KMS-11 (cell line): ENCODE data around the gene SLC10A7.

ENCODE experiments used
- H2AFZ ChIP-seq: fragments of 200-600 bp; sonication (generic); 2 replicates; pipeline ENCODE4 v1.6.1; 2016; ENCODE audit warnings: antibody characterized with exemption, mixed run types, low read depth
- H3K27ac ChIP-seq: fragments of 200-600 bp; sonication (generic); 2 replicates; pipeline ENCODE4 v1.6.1; 2016; ENCODE audit warnings: mild to moderate bottlenecking, mixed run types
- H3K27me3 ChIP-seq: fragments of 200-600 bp; sonication (generic); 2 replicates; pipeline ENCODE4 v1.6.1; 2017; ENCODE audit warnings: mild to moderate bottlenecking, low read depth, mixed run types, moderate library complexity; ENCODE audit not compliant: insufficient read depth
- H3K36me3 ChIP-seq: fragments of 200-600 bp; sonication (generic); 2 replicates; pipeline ENCODE4 v1.6.1; 2017; ENCODE audit warnings: mild to moderate bottlenecking, mixed run types; ENCODE audit not compliant: insufficient read depth
- H3K4me1 ChIP-seq: fragments of 200-600 bp; sonication (generic); 2 replicates; pipeline ENCODE4 v1.6.1; 2016; ENCODE audit warnings: mild to moderate bottlenecking, low read depth, mixed run types; ENCODE audit not compliant: poor library complexity, severe bottlenecking
- H3K4me2 ChIP-seq: fragments of 200-600 bp; sonication (generic); 2 replicates; pipeline ENCODE4 v1.7.0; 2016; ENCODE audit warnings: mild to moderate bottlenecking, mixed run types
- H3K4me3 ChIP-seq: fragments of 200-600 bp; sonication (generic); IDR thresholded peaks from 2 replicates; pipeline ENCODE4 v1.6.1; 2017; ENCODE audit warnings: low read depth, low read length, mixed read lengths; ENCODE audit not compliant: insufficient read depth
- H3K79me2 ChIP-seq: fragments of 200-600 bp; sonication (generic); 2 replicates; pipeline ENCODE4 v1.6.1; 2016; ENCODE audit warnings: low read depth, mixed run types; ENCODE audit not compliant: insufficient read depth
- H3K9ac ChIP-seq: fragments of 200-600 bp; sonication (generic); 2 replicates; pipeline ENCODE4 v1.6.1; 2016; ENCODE audit warnings: mild to moderate bottlenecking, mixed run types
- H4K20me1 ChIP-seq: fragments of 200-600 bp; sonication (generic); 2 replicates; pipeline ENCODE4 v1.6.1; 2016; ENCODE audit warnings: mild to moderate bottlenecking, mixed run types; ENCODE audit not compliant: insufficient read depth
- TF ChIP-seq, protein P1 (sequence below): fragments of 200-600 bp; sonication (generic); conservative IDR thresholded peaks from 2 replicates; pipeline ENCODE4 v1.6.1; 2017; ENCODE audit warnings: low read depth, mild to moderate bottlenecking, antibody characterized with exemption, low read length, moderate library complexity, mixed read lengths

Gene SLC10A7

GRCh38 chr4:146291313-146291712, 230.4 kb downstream of the SLC10A7 start:
- TF ChIP-seq, protein P1, sequence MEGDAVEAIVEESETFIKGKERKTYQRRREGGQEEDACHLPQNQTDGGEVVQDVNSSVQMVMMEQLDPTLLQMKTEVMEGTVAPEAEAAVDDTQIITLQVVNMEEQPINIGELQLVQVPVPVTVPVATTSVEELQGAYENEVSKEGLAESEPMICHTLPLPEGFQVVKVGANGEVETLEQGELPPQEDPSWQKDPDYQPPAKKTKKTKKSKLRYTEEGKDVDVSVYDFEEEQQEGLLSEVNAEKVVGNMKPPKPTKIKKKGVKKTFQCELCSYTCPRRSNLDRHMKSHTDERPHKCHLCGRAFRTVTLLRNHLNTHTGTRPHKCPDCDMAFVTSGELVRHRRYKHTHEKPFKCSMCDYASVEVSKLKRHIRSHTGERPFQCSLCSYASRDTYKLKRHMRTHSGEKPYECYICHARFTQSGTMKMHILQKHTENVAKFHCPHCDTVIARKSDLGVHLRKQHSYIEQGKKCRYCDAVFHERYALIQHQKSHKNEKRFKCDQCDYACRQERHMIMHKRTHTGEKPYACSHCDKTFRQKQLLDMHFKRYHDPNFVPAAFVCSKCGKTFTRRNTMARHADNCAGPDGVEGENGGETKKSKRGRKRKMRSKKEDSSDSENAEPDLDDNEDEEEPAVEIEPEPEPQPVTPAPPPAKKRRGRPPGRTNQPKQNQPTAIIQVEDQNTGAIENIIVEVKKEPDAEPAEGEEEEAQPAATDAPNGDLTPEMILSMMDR = no peak
- Histone ChIP-seq H3K27ac (no peak overlapping the region), H3K4me1 (no peaks in the 10 kb centered on the region), H4K20me1 (no peaks in the 10 kb centered on the region), H3K79me2 (no peaks in the 10 kb centered on the region), H3K4me3 (no peak overlapping the region), H3K9ac (no peak overlapping the region), H3K36me3 (no peaks in the 10 kb centered on the region), H3K27me3 (no peaks in the 10 kb centered on the region), H2AFZ (no peak overlapping the region), H3K4me2 (no peak overlapping the region)

GRCh38 chr4:146288193-146288592, 233.5 kb downstream of the SLC10A7 start:
- no peaks in the 10 kb centered on the region for H3K36me3 ChIP-seq
- H3K27me3 ChIP-seq = no peaks in the 10 kb centered on the region
- H2AFZ ChIP-seq = no peak overlapping the region
- H3K4me3 ChIP-seq = no peak overlapping the region
- no peak overlapping the region for H3K27ac ChIP-seq
- no peak overlapping the region for H3K9ac ChIP-seq
- H4K20me1 ChIP-seq = no peaks in the 10 kb centered on the region
- H3K4me2 ChIP-seq = no peak overlapping the region
- TF ChIP-seq, protein P1 = no peak
- H3K4me1 ChIP-seq = no peaks in the 10 kb centered on the region
- no peaks in the 10 kb centered on the region for H3K79me2 ChIP-seq

DNA sequence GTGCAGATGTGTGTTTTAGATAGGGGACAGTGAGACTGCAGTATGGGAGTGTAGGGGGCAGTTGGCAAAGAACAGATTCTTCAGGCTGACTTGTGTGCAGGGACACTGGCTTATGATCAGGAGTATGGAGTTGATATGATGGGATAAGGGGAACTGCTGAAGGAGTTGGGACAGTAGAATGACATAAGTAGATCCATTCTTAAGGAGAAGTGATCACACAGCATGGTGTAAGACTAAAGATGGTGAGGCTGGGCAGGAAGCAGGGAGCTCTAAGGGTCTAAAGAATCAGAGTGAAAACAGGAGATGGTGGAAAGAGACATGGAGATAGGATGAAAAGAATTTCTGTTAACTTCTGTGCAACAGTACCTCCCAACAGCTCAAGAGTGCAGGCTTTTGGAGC, 236.7 kb downstream of the SLC10A7 start:
- Histone ChIP-seq H3K4me2 (no peak overlapping the region), H3K79me2 (no peaks in the 10 kb centered on the region), H3K36me3 (no peaks in the 10 kb centered on the region), H3K27ac (no peak overlapping the region), H3K27me3 (no peaks in the 10 kb centered on the region), H2AFZ (no peak overlapping the region), H3K4me1 (no peaks in the 10 kb centered on the region), H3K9ac (no peak overlapping the region), H3K4me3 (no peak overlapping the region), H4K20me1 (no peaks in the 10 kb centered on the region)
- TF ChIP-seq, protein P1 = no peak

- H3K4me2 ChIP-seq = no peak overlapping the region
- TF ChIP-seq, protein P1 = no peak
Measured at GRCh38 chr4:146283758-146284651, 237.7 kb downstream of the SLC10A7 start.

More at GRCh38 chr4:146283758-146284651, 237.7 kb downstream of the SLC10A7 start:
- H3K9ac ChIP-seq = no peak overlapping the region
- H3K4me3 ChIP-seq = no peak overlapping the region
- no peaks in the 10 kb centered on the region for H3K36me3 ChIP-seq
- no peak overlapping the region for H3K27ac ChIP-seq
- H4K20me1 ChIP-seq = no peaks in the 10 kb centered on the region
- H3K4me1 ChIP-seq = no peaks in the 10 kb centered on the region
- no peak overlapping the region for H2AFZ ChIP-seq
- H3K79me2 ChIP-seq = no peaks in the 10 kb centered on the region
- H3K27me3 ChIP-seq = no peaks in the 10 kb centered on the region
